HepG2 (cell line): Measurements from ENCODE around the gene RABGGTA. TPM values are rescaled to one million over a fixed set of nuclear protein-coding genes. Genes with fewer than 3 reads are reported as not detected.

ENCODE experiments used
- ATAC-seq: fragments of 200-7000 bp; cut with Tn5 transposase; 3 replicates; pipeline ENCODE4 v1.9.1; 2020; ENCODE audit warnings: mild to moderate bottlenecking, moderate library complexity
- BruUV-seq: library from RNA; stranded (reverse); fragments of 400-500 nt; replicated peaks from 2 replicates; lab custom pipeline; 2021; lab: Mats Ljungman, UMichigan
- CTCF ChIA-PET: fragments of 300-600 bp; formaldehyde crosslinking; extraction: SDS; loops from one replicate; lab custom pipeline; 2021; ENCODE audit warnings: low total read pairs, inconsistent platforms, low intra/inter-chr PET ratio; lab: Yijun Ruan, JAX
- POLR2A ChIA-PET: fragments of 350-600 bp; sonication (Branson Sonifier 250); formaldehyde crosslinking; loops from one replicate; lab custom pipeline; 2020; ENCODE audit warnings: antibody characterized with exemption, inconsistent platforms; lab: Yijun Ruan, JAX
- DNase-seq: peaks from one replicate; pipeline ENCODE4 v3.0.0-alpha.2; 2015; ENCODE audit warnings: low spot score
- FAIRE-seq: peaks from 3 replicates; lab custom pipeline; 2011; peaks lifted over from hg19 to GRCh38; lab: Jason Lieb, UNC
- H2AFZ ChIP-seq: one replicate; pipeline ENCODE4 v1.6.1; 2011; ENCODE audit warnings: low read length, inconsistent platforms
- H3K27ac ChIP-seq: fragments of 300-600 bp; 3 replicates; pipeline ENCODE4 v1.8.0; 2011; ENCODE audit warnings: mixed run types, mild to moderate bottlenecking, mixed read lengths, low read length, inconsistent platforms; ENCODE audit not compliant: insufficient read depth; ENCODE audit errors: extremely low read length
- H3K27me3 ChIP-seq, 2 experiments: fragments of 200-600 bp in 1 of 2; 2 replicates in 1 of 2; 3 replicates in 1 of 2; pipeline versions ENCODE4 v1.6.0 to v1.8.0; 2011; ENCODE audit warnings: low read length in 2 of 2, mild to moderate bottlenecking in 2 of 2, moderate library complexity in 2 of 2, inconsistent platforms in 1 of 2; ENCODE audit not compliant: insufficient read depth in 2 of 2, control insufficient read depth in 1 of 2
- H3K36me3 ChIP-seq, 2 experiments: fragments of 200-600 bp in 1 of 2; replicated peaks in 1 of 2; 2 replicates in 1 of 2; 3 replicates in 1 of 2; pipeline versions ENCODE4 v1.5.1 to v1.8.0; 2011; ENCODE audit warnings: low read length in 2 of 2, inconsistent platforms in 1 of 2; ENCODE audit not compliant: insufficient read depth in 2 of 2, control insufficient read depth in 1 of 2
- H3K4me1 ChIP-seq: 2 replicates; pipeline ENCODE4 v1.5.1; 2012; ENCODE audit warnings: low read length, inconsistent platforms; ENCODE audit not compliant: insufficient read depth
- H3K4me2 ChIP-seq: 2 replicates; pipeline ENCODE4 v1.6.0; 2011; ENCODE audit warnings: low read depth, low read length, inconsistent platforms
- H3K4me3 ChIP-seq, 3 experiments: fragments of 200-600 bp in 1 of 3; sonication (generic), shearing (Covaris generic) in 1 of 3; replicated peaks in 1 of 3; 2 replicates each; pipeline ENCODE4 v1.5.1; 2011 to 2016; ENCODE audit warnings: low read length in 3 of 3, inconsistent platforms in 2 of 3, low read depth in 2 of 3, mild to moderate bottlenecking in 2 of 3, control low read depth in 1 of 3, mixed read lengths in 1 of 3; ENCODE audit not compliant: insufficient read depth in 1 of 3
- H3K79me2 ChIP-seq: one replicate; pipeline ENCODE4 v1.6.1; 2011; ENCODE audit warnings: low read length, inconsistent platforms; ENCODE audit not compliant: insufficient read depth
- H3K9ac ChIP-seq: 2 replicates; pipeline ENCODE4 v1.6.0; 2011; ENCODE audit warnings: mild to moderate bottlenecking, low read depth, low read length, inconsistent platforms; ENCODE audit not compliant: insufficient read depth
- H3K9me3 ChIP-seq: 2 replicates; pipeline ENCODE4 v1.5.1; 2012; ENCODE audit warnings: mild to moderate bottlenecking, low read length
- H4K20me1 ChIP-seq: 2 replicates; pipeline ENCODE4 v1.6.0; 2011; ENCODE audit warnings: inconsistent platforms, mild to moderate bottlenecking, low read length, moderate library complexity; ENCODE audit not compliant: insufficient read depth
- GMEB1 ChIP-seq: sonication (generic); formaldehyde crosslinking; IDR thresholded peaks from 2 replicates; pipeline ENCODE4 v1.5.1; 2020; ENCODE audit warnings: missing genetic modification reagents, mild to moderate bottlenecking, borderline replicate concordance
- JUNB ChIP-seq: sonication (generic); formaldehyde crosslinking; IDR thresholded peaks from 2 replicates; pipeline ENCODE4 v1.8.0; 2022; ENCODE audit warnings: missing genetic modification reagents, mild to moderate bottlenecking, borderline replicate concordance
- KDM4B ChIP-seq: sonication (generic); formaldehyde crosslinking; IDR thresholded peaks from 2 replicates; pipeline ENCODE4 v1.4.0; 2020; ENCODE audit warnings: missing genetic modification reagents
- NONO ChIP-seq, 2 experiments: fragments of 450-650 bp in 1 of 2; sonication (generic) in 1 of 2; formaldehyde crosslinking in 1 of 2; IDR thresholded peaks in 1 of 2; conservative IDR thresholded peaks in 1 of 2; 2 replicates each; pipeline versions ENCODE4 v1.6.1 to v1.8.0; 2017 to 2022; ENCODE audit warnings: mild to moderate bottlenecking in 1 of 2, missing genetic modification reagents in 1 of 2, moderate library complexity in 1 of 2
- NR2F6 ChIP-seq, 2 experiments: IDR thresholded peaks; 2 replicates each; pipeline ENCODE4 v1.6.1; 2016; ENCODE audit warnings: antibody characterized with exemption in 1 of 2, mild to moderate bottlenecking in 1 of 2
- RFX3 ChIP-seq: IDR thresholded peaks from 2 replicates; pipeline ENCODE4 v1.6.1; 2016; ENCODE audit warnings: missing biosample characterization, missing genetic modification reagents
- SP1 ChIP-seq, 2 experiments: fragments of 450-650 bp in 1 of 2; sonication (generic) in 1 of 2; formaldehyde crosslinking in 1 of 2; IDR thresholded peaks; 2 replicates each; pipeline versions ENCODE4 v1.4.0 to v1.6.1; 2016 to 2020; ENCODE audit warnings: missing genetic modification reagents in 1 of 2
- TCF12 ChIP-seq, 2 experiments: fragments of 450-650 bp in 1 of 2; sonication (generic) in 1 of 2; formaldehyde crosslinking in 1 of 2; IDR thresholded peaks; 2 replicates each; pipeline versions ENCODE4 v1.6.1 to v1.8.0; 2017 to 2022; ENCODE audit warnings: antibody characterized with exemption in 1 of 2, mild to moderate bottlenecking in 1 of 2, missing genetic modification reagents in 1 of 2, moderate library complexity in 1 of 2
- ZNF207 ChIP-seq: fragments of 450-650 bp; IDR thresholded peaks from 2 replicates; pipeline ENCODE4 v1.6.1; 2016; ENCODE audit warnings: antibody characterized with exemption, borderline replicate concordance
- ZNF33A ChIP-seq: sonication (generic); formaldehyde crosslinking; IDR thresholded peaks from 2 replicates; pipeline ENCODE4 v1.5.1; 2020; ENCODE audit warnings: missing genetic modification reagents, mild to moderate bottlenecking, moderate library complexity, borderline replicate concordance
- ZNF580 ChIP-seq: IDR thresholded peaks from 2 replicates; pipeline ENCODE4 v1.6.1; 2016; ENCODE audit warnings: low read depth, borderline replicate concordance
- ZNF589 ChIP-seq: sonication (generic); formaldehyde crosslinking; conservative IDR thresholded peaks from 2 replicates; pipeline ENCODE4 v1.8.0; 2022; ENCODE audit warnings: mild to moderate bottlenecking, moderate library complexity, missing genetic modification reagents
- WGBS: methylation state at CpG from one replicate; pipeline ENCODE4 v1.1.6; 2017; ENCODE audit warnings: low lambda C conversion rate; 5-methylcytosine and 5-hydroxymethylcytosine counted together
- in situ Hi-C: cut with HindIII; loops from 2 replicates; pipeline ENCODE4 v1.10.0; 2017; ENCODE audit warnings: low pct_unique_long_range_greater_than_20kb; ENCODE audit not compliant: extremely low pct_ligation_motif_present
- intact Hi-C: fragments of 100-400 bp; cut with micrococcal nuclease; formaldehyde crosslinking; loops from one replicate; pipeline ENCODE4 v1.10.0; 2022; ENCODE audit not compliant: unreplicated experiment
- polyA plus RNA-seq, 8 experiments: library from polyadenylated mRNA; depleted of rRNA in 3 of 8; stranded (reverse) in 7 of 8; unstranded in 1 of 8; fragments of >200 nt; fragmentation: Illumina TruSeq in 4 of 8; extraction: Trizol in 4 of 8; gene quantifications; 2 replicates each; pipeline versions ENCODE4 v1.2.1 to v1.2.3, GENCODE V29; 2011 to 2016; ENCODE audit warnings: low read depth in 4 of 8, missing spikeins in 1 of 8, mixed read lengths in 1 of 8; ENCODE audit not compliant: insufficient read depth in 1 of 8
- total RNA-seq, 5 experiments: library from RNA; depleted of rRNA; stranded (reverse); fragments of >200 nt; fragmentation: Illumina TruSeq; extraction: Trizol; gene quantifications; 2 replicates each; pipeline ENCODE4 v1.2.3, GENCODE V29; 2016; ENCODE audit warnings: low read depth in 1 of 5
- TF ChIP-seq, protein P1 (sequence below): sonication (generic); formaldehyde crosslinking; IDR thresholded peaks from 2 replicates; pipeline ENCODE4 v1.4.0; 2020; ENCODE audit warnings: missing genetic modification reagents
- TF ChIP-seq, protein P2 (sequence below): sonication (generic); formaldehyde crosslinking; conservative IDR thresholded peaks from 2 replicates; pipeline ENCODE4 v1.8.1; 2023; ENCODE audit warnings: missing genetic modification reagents

Gene RABGGTA
- total and polyA plus RNA-seq, 2 of the 13 experiments (the other 11 are each of a cell fraction or from before 2014, with no cell fraction given): 57.9 to 90.8 TPM

DNA sequence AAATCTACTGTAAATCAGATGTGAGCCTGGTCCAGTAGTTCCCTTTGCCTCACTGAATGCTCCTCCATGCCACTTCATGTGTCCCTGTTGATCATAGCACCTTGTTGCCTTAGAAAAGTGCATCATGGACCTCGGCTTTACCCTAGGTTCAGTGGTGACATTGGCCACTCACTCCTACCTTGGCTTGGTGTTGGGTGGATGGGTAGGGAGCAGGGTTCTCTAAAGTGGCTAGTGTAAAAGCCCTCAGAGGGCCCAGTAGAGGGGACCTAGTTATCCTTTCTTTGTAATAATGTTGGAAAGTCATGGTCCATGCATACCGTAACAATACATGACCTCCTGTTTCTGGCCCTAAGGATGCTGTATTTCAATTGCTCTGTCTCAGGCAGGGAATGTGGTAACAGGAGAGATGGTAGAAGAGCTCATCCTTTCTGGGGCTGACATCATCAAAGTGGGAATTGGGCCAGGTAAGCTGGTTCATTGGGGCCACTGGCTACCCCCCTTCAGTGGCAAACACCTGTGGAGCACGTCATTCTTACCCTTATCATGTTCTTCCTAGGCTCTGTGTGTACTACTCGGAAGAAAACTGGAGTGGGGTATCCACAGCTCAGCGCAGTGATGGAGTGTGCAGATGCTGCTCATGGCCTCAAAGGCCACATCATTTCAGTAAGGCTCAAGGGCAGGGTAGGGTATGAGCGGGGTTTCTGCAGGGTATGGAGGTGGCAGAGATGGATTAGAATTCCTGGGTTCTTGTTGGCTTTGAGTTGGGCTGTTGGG, 34.5 kb downstream of the RABGGTA start (continued):
- no peak for TF ChIP-seq ZNF580 (CRISPR knock-in tag)
- TF ChIP-seq, all 625 proteins: peak for 12

DNA sequence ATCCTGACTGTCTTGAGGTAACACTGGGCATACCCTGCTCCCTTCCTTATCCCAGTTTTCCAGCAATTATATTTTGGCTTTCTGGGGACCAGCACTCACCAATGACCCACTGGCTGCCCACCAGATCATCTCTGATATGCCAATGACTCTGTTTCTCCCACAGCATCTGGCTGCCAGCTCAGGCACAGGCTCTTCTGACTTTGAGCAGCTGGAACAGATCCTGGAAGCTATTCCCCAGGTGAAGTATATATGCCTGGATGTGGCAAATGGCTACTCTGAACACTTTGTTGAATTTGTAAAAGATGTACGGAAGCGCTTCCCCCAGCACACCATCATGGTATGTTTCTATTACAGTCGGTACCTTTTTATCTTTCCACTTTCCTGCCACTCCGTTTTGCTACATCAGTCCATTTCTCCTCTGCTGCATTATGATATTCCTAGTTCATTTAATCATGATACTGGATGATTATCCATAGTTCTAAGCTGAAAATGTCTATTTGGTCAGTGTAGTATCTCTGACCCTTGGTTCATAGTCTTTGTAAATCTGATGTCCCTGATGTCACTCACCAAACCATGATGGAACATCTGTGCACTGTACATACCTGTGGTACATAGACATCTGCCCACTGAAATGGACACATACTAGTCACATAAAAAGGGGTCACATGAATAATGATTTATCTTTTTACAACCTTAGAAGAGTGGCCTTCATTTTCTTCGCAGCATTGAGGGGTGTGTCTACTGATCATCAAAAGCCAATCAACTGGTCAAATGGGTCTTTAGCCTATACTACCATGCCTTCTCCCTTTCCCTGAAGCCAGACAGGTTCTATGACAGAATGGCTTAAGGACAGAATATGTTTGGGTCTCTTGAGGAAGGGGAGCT, 35.4 kb downstream of the RABGGTA start:
- ChIA-PET CTCF (no interaction called here), POLR2A (interaction anchor here (0.9 to 18.0 kb wide), 11 partner anchors 16 to 178 kb away, joined by 3 to 850 read pairs (median 4); partner anchors contain the start of genes CHMP4A, CIDEB, DCAF11 and DHRS1)
- intact Hi-C loops (loop anchor here (10.0 kb wide), 1 partner anchor 1189 kb away; no protein-coding TSS in a partner anchor), in situ Hi-C loops (no loop called here)
- H3K4me2 ChIP-seq: no peak overlapping the region
- ATAC-seq: no peak
- FAIRE-seq: no peak
- H3K27me3 ChIP-seq: peaks cover 0 to 4% of the 10 kb centered on the region in 2 experiments; a peak in 1 of 5 replicates
- no peak overlapping the region for H3K4me3 ChIP-seq
- peaks cover 43 to 69% of the 10 kb centered on the region in 2 experiments for H3K36me3 ChIP-seq
- no peaks in the 10 kb centered on the region for H3K9me3 ChIP-seq
- H3K4me1 ChIP-seq: peaks cover 41% of the 10 kb centered on the region
- H4K20me1 ChIP-seq: peaks cover 7% of the 10 kb centered on the region; the same call in 1 of the 2 replicates
- BruUV-seq: no TSS peak
- H3K27ac ChIP-seq: no peak overlapping the region
- no peak overlapping the region for H3K9ac ChIP-seq
- H3K79me2 ChIP-seq: peaks cover 42% of the 10 kb centered on the region
- no peak overlapping the region for H2AFZ ChIP-seq
- no peak for DNase-seq
- 97% methylated on average over 5 of the region's 5 CpGs for WGBS
- TF ChIP-seq, protein P1, sequence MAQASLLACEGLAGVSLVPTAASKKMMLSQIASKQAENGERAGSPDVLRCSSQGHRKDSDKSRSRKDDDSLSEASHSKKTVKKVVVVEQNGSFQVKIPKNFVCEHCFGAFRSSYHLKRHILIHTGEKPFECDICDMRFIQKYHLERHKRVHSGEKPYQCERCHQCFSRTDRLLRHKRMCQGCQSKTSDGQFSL: 0 out of 2 replicates have a peak, but pooled peaks have one; percentile 42
- TF ChIP-seq ZNF207: no peak
- TF ChIP-seq JUNB: 0 out of 2 replicates have a peak, but pooled peaks have one; percentile 60
- TF ChIP-seq, protein P2, sequence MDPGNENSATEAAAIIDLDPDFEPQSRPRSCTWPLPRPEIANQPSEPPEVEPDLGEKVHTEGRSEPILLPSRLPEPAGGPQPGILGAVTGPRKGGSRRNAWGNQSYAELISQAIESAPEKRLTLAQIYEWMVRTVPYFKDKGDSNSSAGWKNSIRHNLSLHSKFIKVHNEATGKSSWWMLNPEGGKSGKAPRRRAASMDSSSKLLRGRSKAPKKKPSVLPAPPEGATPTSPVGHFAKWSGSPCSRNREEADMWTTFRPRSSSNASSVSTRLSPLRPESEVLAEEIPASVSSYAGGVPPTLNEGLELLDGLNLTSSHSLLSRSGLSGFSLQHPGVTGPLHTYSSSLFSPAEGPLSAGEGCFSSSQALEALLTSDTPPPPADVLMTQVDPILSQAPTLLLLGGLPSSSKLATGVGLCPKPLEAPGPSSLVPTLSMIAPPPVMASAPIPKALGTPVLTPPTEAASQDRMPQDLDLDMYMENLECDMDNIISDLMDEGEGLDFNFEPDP (CRISPR knock-in tag): peak; percentile 80; the same call in 1 of the 2 replicates
- TF ChIP-seq NONO (IDR thresholded peaks at IDR 0.05): no peak
- 0 out of 2 replicates have a peak, but pooled peaks have one; percentile 27 for TF ChIP-seq NONO (CRISPR knock-in tag; conservative IDR thresholded peaks at IDR 0.05)
- no peak for TF ChIP-seq SP1 (IDR thresholded peaks at IDR 0.05)
- no peak for TF ChIP-seq SP1 (CRISPR knock-in tag; IDR thresholded peaks at IDR 0.05)
- 0 out of 2 replicates have a peak, but pooled peaks have one; percentile 58 for TF ChIP-seq TCF12 (IDR thresholded peaks at IDR 0.05)
- no peak for TF ChIP-seq TCF12 (CRISPR knock-in tag; IDR thresholded peaks at IDR 0.05)
- 0 out of 2 replicates have a peak, but pooled peaks have one; percentile 36 for TF ChIP-seq GMEB1
- TF ChIP-seq KDM4B (CRISPR knock-in tag): no peak
- TF ChIP-seq RFX3 (CRISPR knock-in tag): no peak
- TF ChIP-seq NR2F6 (IDR thresholded peaks at IDR 0.05): no peak
- TF ChIP-seq NR2F6 (CRISPR knock-in tag; IDR thresholded peaks at IDR 0.05): no peak
- 0 out of 2 replicates have a peak, but pooled peaks have one; percentile 50 for TF ChIP-seq ZNF33A (CRISPR knock-in tag)
- TF ChIP-seq ZNF589 (CRISPR knock-in tag): peak; percentile 14; the same call in 1 of the 2 replicates
